ENCODE results near the gene CARS1. TPM values are rescaled to one million over a fixed set of nuclear protein-coding genes. Genes with fewer than 3 reads are reported as not detected.

CARS1 gene
- total RNA-seq, 4 donors from 2014 or later = 31.5 to 46.5 (median 34.7) TPM

GRCh38 chr11:3058753-3059664, 1.8 kb upstream of the CARS1 start:
- no peaks in the 10 kb centered on the region for H3K9me3 ChIP-seq
- H3K4me3 ChIP-seq = no peak overlapping the region
- no peaks in the 10 kb centered on the region for H3K36me3 ChIP-seq
- in situ Hi-C loops (cut with MboI; ENCODE audit: low sequenced_read_pairs in 4 of 4) = no loop called here
- ATAC-seq (no peak), DNase-seq (peak in 1 of 2 donors; percentile 25)
- intact Hi-C loops (cut with DNase I; ENCODE audit: low total_unique reads) = no loop called here
- H3K27me3 ChIP-seq = no peaks in the 10 kb centered on the region
- no peak for TF ChIP-seq POLR2A (IDR thresholded peaks at IDR 0.05)
- TF ChIP-seq, protein P1, sequence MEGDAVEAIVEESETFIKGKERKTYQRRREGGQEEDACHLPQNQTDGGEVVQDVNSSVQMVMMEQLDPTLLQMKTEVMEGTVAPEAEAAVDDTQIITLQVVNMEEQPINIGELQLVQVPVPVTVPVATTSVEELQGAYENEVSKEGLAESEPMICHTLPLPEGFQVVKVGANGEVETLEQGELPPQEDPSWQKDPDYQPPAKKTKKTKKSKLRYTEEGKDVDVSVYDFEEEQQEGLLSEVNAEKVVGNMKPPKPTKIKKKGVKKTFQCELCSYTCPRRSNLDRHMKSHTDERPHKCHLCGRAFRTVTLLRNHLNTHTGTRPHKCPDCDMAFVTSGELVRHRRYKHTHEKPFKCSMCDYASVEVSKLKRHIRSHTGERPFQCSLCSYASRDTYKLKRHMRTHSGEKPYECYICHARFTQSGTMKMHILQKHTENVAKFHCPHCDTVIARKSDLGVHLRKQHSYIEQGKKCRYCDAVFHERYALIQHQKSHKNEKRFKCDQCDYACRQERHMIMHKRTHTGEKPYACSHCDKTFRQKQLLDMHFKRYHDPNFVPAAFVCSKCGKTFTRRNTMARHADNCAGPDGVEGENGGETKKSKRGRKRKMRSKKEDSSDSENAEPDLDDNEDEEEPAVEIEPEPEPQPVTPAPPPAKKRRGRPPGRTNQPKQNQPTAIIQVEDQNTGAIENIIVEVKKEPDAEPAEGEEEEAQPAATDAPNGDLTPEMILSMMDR (IDR thresholded peaks at IDR 0.05 in 4 of 5, conservative IDR thresholded peaks at IDR 0.05 in 1 of 5) = no peak
- peaks cover 14 to 22% of the 10 kb centered on the region in 2 donors for H3K4me1 ChIP-seq
- H3K27ac ChIP-seq = peak overlapping the region in 3 of 4 donors; percentile 38 to 48 (median 38)

DNA sequence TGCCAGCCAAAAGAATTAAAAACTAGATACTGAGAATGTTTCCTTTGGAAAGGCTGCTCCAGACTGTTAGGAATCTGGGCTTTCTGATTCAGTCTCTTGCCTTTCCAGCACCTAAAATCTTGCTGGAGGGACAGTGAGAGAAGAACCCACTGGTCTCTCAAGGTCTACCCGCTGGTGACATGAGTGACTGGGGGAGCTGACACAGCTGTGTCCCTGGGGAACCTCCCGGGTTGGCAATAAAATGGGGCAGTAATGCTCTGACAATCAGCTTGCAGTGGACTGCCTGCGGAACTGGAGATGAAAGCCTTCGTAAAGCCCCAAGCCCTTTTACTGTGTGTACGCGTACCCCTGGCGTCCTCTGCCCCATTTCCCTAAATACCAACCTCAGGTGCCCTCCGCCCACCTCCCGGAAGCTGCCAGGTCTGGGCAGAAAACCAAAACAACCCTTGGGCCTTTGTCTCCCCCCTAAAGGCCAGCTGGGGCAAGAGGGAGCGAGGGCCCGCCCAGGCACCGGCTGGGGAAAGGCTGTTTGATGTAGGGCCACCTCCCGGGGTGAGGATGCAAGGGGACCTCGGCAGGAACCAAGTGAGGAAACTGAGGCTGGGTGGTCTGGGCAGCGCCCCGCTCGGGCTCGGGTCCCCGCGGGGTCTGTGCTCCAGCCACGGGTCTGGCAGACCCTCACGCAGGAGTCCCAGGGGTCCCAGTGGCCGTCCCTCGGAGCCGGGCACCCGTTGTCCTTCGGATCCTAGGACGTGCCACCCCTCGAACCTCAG, 741 bp downstream of the CARS1 start:
- ATAC-seq (no peak), DNase-seq (peak in 1 of 2 donors; percentile 17)
- Histone ChIP-seq H3K27me3 (no peaks in the 10 kb centered on the region), H3K9me3 (no peaks in the 10 kb centered on the region), H3K4me1 (peaks cover 16 to 22% of the 10 kb centered on the region in 2 donors), H3K36me3 (no peaks in the 10 kb centered on the region), H3K27ac (peak overlapping the region; percentile 87 to 97 (median 94)), H3K4me3 (peak overlapping the region; percentile 69 to 99 (median 92))
- intact Hi-C loops (cut with DNase I; ENCODE audit: low total_unique reads) = loop anchor here (1.0 to 2.0 kb wide), 2 partner anchors 13 to 68 kb away; no protein-coding TSS in a partner anchor
- TF ChIP-seq, protein P1 (IDR thresholded peaks at IDR 0.05 in 4 of 5, conservative IDR thresholded peaks at IDR 0.05 in 1 of 5) = no peak
- TF ChIP-seq POLR2A (IDR thresholded peaks at IDR 0.05) = no peak
- in situ Hi-C loops (cut with MboI; ENCODE audit: low sequenced_read_pairs in 4 of 4) = no loop called here

DNA sequence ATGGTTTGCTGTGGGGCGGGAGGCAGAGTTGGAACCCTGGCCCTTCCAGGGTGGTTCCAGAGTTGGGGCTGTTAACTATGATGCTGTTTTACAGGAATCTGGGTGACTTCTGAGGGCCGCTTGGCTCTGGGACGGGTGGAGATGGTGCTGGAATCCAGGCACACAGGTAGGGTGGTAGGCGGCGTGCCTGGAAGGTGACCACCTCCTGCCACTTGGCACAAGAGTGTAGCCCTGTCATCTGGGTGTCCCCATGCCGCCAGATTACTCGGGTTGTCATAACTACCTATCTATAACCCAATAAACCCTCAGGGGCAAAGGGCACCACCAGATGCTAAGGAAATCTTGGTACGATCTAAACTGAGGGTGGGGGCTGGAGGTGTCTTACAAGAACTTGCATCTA, 1.3 kb downstream of the CARS1 start:
- in situ Hi-C loops (cut with MboI; ENCODE audit: low sequenced_read_pairs in 4 of 4) (no loop called here), intact Hi-C loops (cut with DNase I; ENCODE audit: low total_unique reads) (loop anchor here (2.0 kb wide), 1 partner anchor 69 kb away; no protein-coding TSS in a partner anchor)
- TF ChIP-seq, protein P1 (IDR thresholded peaks at IDR 0.05 in 4 of 5, conservative IDR thresholded peaks at IDR 0.05 in 1 of 5) = no peak
- TF ChIP-seq POLR2A (IDR thresholded peaks at IDR 0.05) = no peak
- no peaks in the 10 kb centered on the region for H3K36me3 ChIP-seq
- peak overlapping the region in 3 of 4 donors; percentile 69 to 99 (median 86) for H3K4me3 ChIP-seq
- peak overlapping the region in 3 of 4 donors; percentile 87 to 95 (median 94) for H3K27ac ChIP-seq
- H3K9me3 ChIP-seq = no peaks in the 10 kb centered on the region
- ATAC-seq (no peak), DNase-seq (peak in 1 of 2 donors; percentile 10)
- no peaks in the 10 kb centered on the region for H3K27me3 ChIP-seq
- peaks cover 22 to 23% of the 10 kb centered on the region in 2 donors for H3K4me1 ChIP-seq

DNA sequence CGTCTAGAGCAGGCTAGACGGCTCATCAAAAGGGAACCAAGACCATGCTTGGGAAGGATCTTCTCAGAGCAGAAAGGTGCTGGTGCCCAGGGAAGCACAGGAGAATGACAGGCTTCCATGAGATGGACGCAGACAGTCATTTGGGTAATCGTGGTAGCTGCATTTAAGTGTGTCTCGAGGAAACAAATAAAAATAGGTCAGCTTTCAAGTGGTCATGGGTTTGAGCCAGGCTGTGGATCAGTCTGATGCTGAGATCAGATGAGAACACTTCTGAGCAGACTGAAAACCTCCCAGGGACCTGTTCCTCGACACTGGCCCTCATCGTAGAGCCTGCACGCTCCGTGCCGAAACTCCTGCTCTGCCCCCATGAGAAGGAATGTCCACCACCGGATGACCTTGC, 4.7 kb downstream of the CARS1 start:
- in situ Hi-C loops (cut with MboI; ENCODE audit: low sequenced_read_pairs in 4 of 4) = no loop called here
- peak in 1 of 2 donors; percentile 8 for DNase-seq
- H3K4me3 ChIP-seq = no peak overlapping the region
- H3K36me3 ChIP-seq = peaks cover 0 to 1% of the 10 kb centered on the region in 2 donors
- peak overlapping the region; percentile 6 to 25 (median 15) for H3K27ac ChIP-seq
- peaks cover 42 to 44% of the 10 kb centered on the region in 2 donors for H3K4me1 ChIP-seq
- H3K9me3 ChIP-seq = no peaks in the 10 kb centered on the region
- no peak for ATAC-seq
- no peak for TF ChIP-seq POLR2A (IDR thresholded peaks at IDR 0.05)
- TF ChIP-seq, protein P1 (IDR thresholded peaks at IDR 0.05 in 4 of 5, conservative IDR thresholded peaks at IDR 0.05 in 1 of 5) = no peak
- no peaks in the 10 kb centered on the region for H3K27me3 ChIP-seq
- intact Hi-C loops (cut with DNase I; ENCODE audit: low total_unique reads) = loop anchor here (5.0 kb wide), 1 partner anchor 110 kb away; no protein-coding TSS in a partner anchor

Measured in gastrocnemius medialis (tissue), 4 donors.